ENCODE measurements around the gene EGFR.

The EGFR gene

DNA sequence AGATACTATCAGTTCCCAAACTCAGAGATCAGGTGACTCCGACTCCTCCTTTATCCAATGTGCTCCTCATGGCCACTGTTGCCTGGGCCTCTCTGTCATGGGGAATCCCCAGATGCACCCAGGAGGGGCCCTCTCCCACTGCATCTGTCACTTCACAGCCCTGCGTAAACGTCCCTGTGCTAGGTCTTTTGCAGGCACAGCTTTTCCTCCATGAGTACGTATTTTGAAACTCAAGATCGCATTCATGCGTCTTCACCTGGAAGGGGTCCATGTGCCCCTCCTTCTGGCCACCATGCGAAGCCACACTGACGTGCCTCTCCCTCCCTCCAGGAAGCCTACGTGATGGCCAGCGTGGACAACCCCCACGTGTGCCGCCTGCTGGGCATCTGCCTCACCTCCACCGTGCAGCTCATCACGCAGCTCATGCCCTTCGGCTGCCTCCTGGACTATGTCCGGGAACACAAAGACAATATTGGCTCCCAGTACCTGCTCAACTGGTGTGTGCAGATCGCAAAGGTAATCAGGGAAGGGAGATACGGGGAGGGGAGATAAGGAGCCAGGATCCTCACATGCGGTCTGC, 162.2 kb downstream of the EGFR start:
- Histone ChIP-seq H3K9ac (ENCODE audit: low read length) (no peak overlapping the region), H3K9me3 (ENCODE audit: low read length) (no peaks in the 10 kb centered on the region), H3K4me3 (ENCODE audit: low read depth, low read length, poor library complexity, severe bottlenecking) (no peak overlapping the region), H3K4me1 (ENCODE audit: insufficient read depth, low read length, severe bottlenecking) (no peaks in the 10 kb centered on the region), H3F3A (ENCODE audit: insufficient read depth, low read length) (no peaks in the 10 kb centered on the region), H2AFZ (ENCODE audit: low read length) (no peak overlapping the region), H3K9me2 (ENCODE audit: low read depth, low read length) (no peaks in the 10 kb centered on the region), H4K20me1 (ENCODE audit: insufficient read depth, low read length) (no peaks in the 10 kb centered on the region), H3K79me2 (ENCODE audit: insufficient read depth, low read length) (no peaks in the 10 kb centered on the region), H3K27me3 (ENCODE audit: insufficient read depth, low read length) (no peaks in the 10 kb centered on the region; the same call in 1 of the 2 replicates), H3K27ac (ENCODE audit: low read depth, low read length, poor library complexity, severe bottlenecking) (no peak overlapping the region), H3K36me3 (ENCODE audit: insufficient read depth, low read length) (no peaks in the 10 kb centered on the region), H3K4me2 (ENCODE audit: low read length) (no peak overlapping the region)
- TF ChIP-seq EZH2 (IDR thresholded peaks at IDR 0.05; ENCODE audit: borderline replicate concordance, low read length): no peak
- TF ChIP-seq, protein P1, sequence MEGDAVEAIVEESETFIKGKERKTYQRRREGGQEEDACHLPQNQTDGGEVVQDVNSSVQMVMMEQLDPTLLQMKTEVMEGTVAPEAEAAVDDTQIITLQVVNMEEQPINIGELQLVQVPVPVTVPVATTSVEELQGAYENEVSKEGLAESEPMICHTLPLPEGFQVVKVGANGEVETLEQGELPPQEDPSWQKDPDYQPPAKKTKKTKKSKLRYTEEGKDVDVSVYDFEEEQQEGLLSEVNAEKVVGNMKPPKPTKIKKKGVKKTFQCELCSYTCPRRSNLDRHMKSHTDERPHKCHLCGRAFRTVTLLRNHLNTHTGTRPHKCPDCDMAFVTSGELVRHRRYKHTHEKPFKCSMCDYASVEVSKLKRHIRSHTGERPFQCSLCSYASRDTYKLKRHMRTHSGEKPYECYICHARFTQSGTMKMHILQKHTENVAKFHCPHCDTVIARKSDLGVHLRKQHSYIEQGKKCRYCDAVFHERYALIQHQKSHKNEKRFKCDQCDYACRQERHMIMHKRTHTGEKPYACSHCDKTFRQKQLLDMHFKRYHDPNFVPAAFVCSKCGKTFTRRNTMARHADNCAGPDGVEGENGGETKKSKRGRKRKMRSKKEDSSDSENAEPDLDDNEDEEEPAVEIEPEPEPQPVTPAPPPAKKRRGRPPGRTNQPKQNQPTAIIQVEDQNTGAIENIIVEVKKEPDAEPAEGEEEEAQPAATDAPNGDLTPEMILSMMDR (IDR thresholded peaks at IDR 0.05; ENCODE audit: low read length): no peak

DNA sequence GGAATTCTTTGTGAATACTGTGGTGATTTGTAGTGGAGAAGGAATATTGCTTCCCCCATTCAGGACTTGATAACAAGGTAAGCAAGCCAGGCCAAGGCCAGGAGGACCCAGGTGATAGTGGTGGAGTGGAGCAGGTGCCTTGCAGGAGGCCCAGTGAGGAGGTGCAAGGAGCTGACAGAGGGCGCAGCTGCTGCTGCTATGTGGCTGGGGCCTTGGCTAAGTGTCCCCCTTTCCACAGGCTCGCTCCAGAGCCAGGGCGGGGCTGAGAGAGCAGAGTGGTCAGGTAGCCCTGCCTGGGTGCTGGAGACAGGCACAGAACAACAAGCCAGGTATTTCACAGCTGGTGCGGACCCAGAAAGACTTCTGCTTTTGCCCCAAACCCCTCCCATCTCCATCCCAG, 162.9 kb downstream of the EGFR start:
- Histone ChIP-seq H3K36me3 (ENCODE audit: insufficient read depth, low read length) (no peaks in the 10 kb centered on the region), H3F3A (ENCODE audit: insufficient read depth, low read length) (no peaks in the 10 kb centered on the region)
- TF ChIP-seq EZH2 (IDR thresholded peaks at IDR 0.05; ENCODE audit: borderline replicate concordance, low read length): no peak
- TF ChIP-seq, protein P1 (IDR thresholded peaks at IDR 0.05; ENCODE audit: low read length): no peak

DNA sequence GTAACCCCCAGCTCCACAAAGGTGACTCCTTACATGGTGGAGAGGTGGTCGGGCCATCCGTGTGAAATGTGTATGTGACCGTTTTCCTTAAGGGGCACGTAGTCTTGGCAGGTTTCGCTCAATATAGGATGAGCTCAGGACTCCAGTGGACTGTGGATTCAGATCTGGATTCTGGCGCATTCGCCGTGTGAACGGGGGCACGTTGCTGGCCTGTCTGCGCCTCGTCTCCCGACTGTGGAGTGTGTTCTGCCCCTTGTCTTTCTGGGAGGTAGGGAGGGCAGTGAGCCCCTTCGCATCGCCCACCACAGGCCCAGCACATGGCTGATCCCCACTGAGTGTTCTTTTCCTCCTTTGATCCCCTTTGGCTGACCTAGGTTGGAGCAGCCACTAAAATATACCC, 165.1 kb downstream of the EGFR start:
- H2AFZ ChIP-seq (ENCODE audit: low read length): no peak overlapping the region
- no peaks in the 10 kb centered on the region for H3F3A ChIP-seq (ENCODE audit: insufficient read depth, low read length)
- no peaks in the 10 kb centered on the region for H3K4me1 ChIP-seq (ENCODE audit: insufficient read depth, low read length, severe bottlenecking)
- no peaks in the 10 kb centered on the region for H4K20me1 ChIP-seq (ENCODE audit: insufficient read depth, low read length)
- no peaks in the 10 kb centered on the region for H3K9me3 ChIP-seq (ENCODE audit: low read length)
- no peak overlapping the region for H3K9ac ChIP-seq (ENCODE audit: low read length)
- H3K4me3 ChIP-seq (ENCODE audit: low read depth, low read length, poor library complexity, severe bottlenecking): no peak overlapping the region
- no peaks in the 10 kb centered on the region for H3K9me2 ChIP-seq (ENCODE audit: low read depth, low read length)
- no peaks in the 10 kb centered on the region for H3K79me2 ChIP-seq (ENCODE audit: insufficient read depth, low read length)
- no peak overlapping the region for H3K27ac ChIP-seq (ENCODE audit: low read depth, low read length, poor library complexity, severe bottlenecking)
- no peaks in the 10 kb centered on the region; the same call in 1 of the 2 replicates for H3K27me3 ChIP-seq (ENCODE audit: insufficient read depth, low read length)
- H3K4me2 ChIP-seq (ENCODE audit: low read length): no peak overlapping the region
- H3K36me3 ChIP-seq (ENCODE audit: insufficient read depth, low read length): no peaks in the 10 kb centered on the region
- no peak for TF ChIP-seq EZH2 (IDR thresholded peaks at IDR 0.05; ENCODE audit: borderline replicate concordance, low read length)
- TF ChIP-seq, protein P1 (IDR thresholded peaks at IDR 0.05; ENCODE audit: low read length): no peak

More for the DNA sequence above, 162.9 kb downstream of the EGFR start:
- no peaks in the 10 kb centered on the region for H3K79me2 ChIP-seq (ENCODE audit: insufficient read depth, low read length)
- no peak overlapping the region for H3K4me2 ChIP-seq (ENCODE audit: low read length)
- H3K9me2 ChIP-seq (ENCODE audit: low read depth, low read length): no peaks in the 10 kb centered on the region
- H3K9me3 ChIP-seq (ENCODE audit: low read length): no peaks in the 10 kb centered on the region
- H3K4me1 ChIP-seq (ENCODE audit: insufficient read depth, low read length, severe bottlenecking): no peaks in the 10 kb centered on the region
- no peaks in the 10 kb centered on the region for H4K20me1 ChIP-seq (ENCODE audit: insufficient read depth, low read length)
- no peak overlapping the region for H3K9ac ChIP-seq (ENCODE audit: low read length)
- no peak overlapping the region for H3K4me3 ChIP-seq (ENCODE audit: low read depth, low read length, poor library complexity, severe bottlenecking)
- no peaks in the 10 kb centered on the region; the same call in 1 of the 2 replicates for H3K27me3 ChIP-seq (ENCODE audit: insufficient read depth, low read length)
- H3K27ac ChIP-seq (ENCODE audit: low read depth, low read length, poor library complexity, severe bottlenecking): no peak overlapping the region
- no peak overlapping the region for H2AFZ ChIP-seq (ENCODE audit: low read length)

All from OCI-LY1 (cell line).